ENCODE results near the gene ULBP3. TPM values are rescaled to one million over a fixed set of nuclear protein-coding genes. Genes with fewer than 3 reads are reported as not detected.

The ULBP3 gene
- total and polyA plus RNA-seq, 2 of the 13 experiments (the other 11 are each of a cell fraction or from before 2014, with no cell fraction given) = 0.42 to 0.48 TPM

GRCh38 chr6:150030611-150031010 lies 38.3 kb downstream of the ULBP3 start (continued):
- TF ChIP-seq FOXJ3 (CRISPR knock-in tag; IDR thresholded peaks at IDR 0.05; ENCODE audit: borderline replicate concordance) = no peak

- CTCF ChIA-PET (ENCODE audit: low intra/inter-chr PET ratio, low total read pairs) = no interaction called here
- Histone ChIP-seq H2AFZ (ENCODE audit: low read length) (no peak overlapping the region), H3K4me2 (ENCODE audit: low read depth, low read length) (no peak overlapping the region), H3K4me3 (replicated peaks in 1 of 3; ENCODE audit: insufficient read depth in 1 of 3, low read depth in 2 of 3, low read length in 3 of 3) (no peak overlapping the region), H3K27me3 (ENCODE audit: control insufficient read depth in 1 of 2, insufficient read depth in 2 of 2, low read length in 2 of 2) (peaks cover 9 to 60% of the 10 kb centered on the region in 2 experiments), H4K20me1 (ENCODE audit: insufficient read depth, low read length) (no peaks in the 10 kb centered on the region), H3K9me3 (ENCODE audit: low read length) (no peaks in the 10 kb centered on the region), H3K4me1 (ENCODE audit: insufficient read depth, low read length) (no peaks in the 10 kb centered on the region), H3K27ac (ENCODE audit: extremely low read length, insufficient read depth, low read length) (no peak overlapping the region), H3K79me2 (ENCODE audit: insufficient read depth, low read length) (no peaks in the 10 kb centered on the region), H3K36me3 (replicated peaks in 1 of 2; ENCODE audit: control insufficient read depth in 1 of 2, insufficient read depth in 2 of 2, low read length in 2 of 2) (no peaks in the 10 kb centered on the region), H3K9ac (ENCODE audit: insufficient read depth, low read depth, low read length) (no peak overlapping the region)
- TF ChIP-seq NFIC (IDR thresholded peaks at IDR 0.05; ENCODE audit: low read length) (no peak), ZNF570 (CRISPR knock-in tag; IDR thresholded peaks at IDR 0.05; ENCODE audit: borderline replicate concordance) (no peak), ZNF124 (CRISPR knock-in tag; IDR thresholded peaks at IDR 0.05) (no peak), MAX (IDR thresholded peaks at IDR 0.05) (no peak), ZNF329 (CRISPR knock-in tag; IDR thresholded peaks at IDR 0.05; ENCODE audit: low read depth) (no peak), RAD21 (CRISPR knock-in tag; IDR thresholded peaks at IDR 0.05) (no peak), KLF16 (CRISPR knock-in tag; IDR thresholded peaks at IDR 0.05) (no peak), PLRG1 (conservative IDR thresholded peaks at IDR 0.05) (no peak), ZNF770 (CRISPR knock-in tag; IDR thresholded peaks at IDR 0.05) (no peak), MTA3 (CRISPR knock-in tag; IDR thresholded peaks at IDR 0.05) (no peak), TRAFD1 (CRISPR knock-in tag; IDR thresholded peaks at IDR 0.05; ENCODE audit: borderline replicate concordance) (no peak), SAP130 (CRISPR knock-in tag; IDR thresholded peaks at IDR 0.05; ENCODE audit: low read depth) (no peak), SRSF1 (optimal IDR thresholded peaks at IDR 0.05; ENCODE audit: low read depth, low read length) (no peak), ZNF713 (CRISPR knock-in tag; IDR thresholded peaks at IDR 0.05) (no peak), ZSCAN21 (CRISPR knock-in tag; IDR thresholded peaks at IDR 0.05; ENCODE audit: borderline replicate concordance) (no peak), NFKB2 (CRISPR knock-in tag; IDR thresholded peaks at IDR 0.05; ENCODE audit: borderline replicate concordance) (no peak), ZZZ3 (CRISPR knock-in tag; IDR thresholded peaks at IDR 0.05; ENCODE audit: borderline replicate concordance) (no peak), RFX3 (CRISPR knock-in tag; IDR thresholded peaks at IDR 0.05) (no peak), SALL2 (CRISPR knock-in tag; IDR thresholded peaks at IDR 0.05) (no peak)
- ATAC-seq = no peak
- DNase-seq (ENCODE audit: low spot score) = no peak
- in situ Hi-C loops (cut with HindIII; ENCODE audit: extremely low pct_ligation_motif_present, low pct_unique_long_range_greater_than_20kb) = loop anchor here (5.0 kb wide), 1 partner anchor 97 kb away; no protein-coding TSS in a partner anchor
- 40% methylated on average over 4 of the region's 4 CpGs for WGBS (ENCODE audit: low lambda C conversion rate)
- BruUV-seq (replicated peaks) = no TSS peak
- POLR2A ChIA-PET = no interaction called here
- FAIRE-seq = no peak
- intact Hi-C loops (cut with micrococcal nuclease; ENCODE audit: unreplicated experiment) = no loop called here
Observed at GRCh38 chr6:150029749-150030148, 39.2 kb downstream of the ULBP3 start.
